K562 (cell line): ENCODE data around the gene NLGN4X. TPM values are rescaled to one million over a fixed set of nuclear protein-coding genes. Genes with fewer than 3 reads are reported as not detected.

Experiments
- ATAC-seq: fragments of 200-7000 bp; cut with Tn5 transposase; 3 replicates; pipeline ENCODE4 v1.9.1; 2020; ENCODE audit warnings: moderate library complexity
- BruUV-seq: library from RNA; stranded (reverse); fragments of 400-500 nt; replicated peaks from 2 replicates; lab custom pipeline; 2021; lab: Mats Ljungman, UMichigan
- CTCF ChIA-PET: fragments of 300-600 bp; formaldehyde crosslinking; extraction: SDS; loops from one replicate; lab custom pipeline; 2021; ENCODE audit warnings: low intra/inter-chr PET ratio; lab: Yijun Ruan, JAX
- POLR2A ChIA-PET: fragments of 300-600, 350-650 bp; sonication (Branson Sonifier 250); formaldehyde crosslinking; extraction: SDS; loops from one replicate; lab custom pipeline; 2021; ENCODE audit warnings: antibody characterized with exemption, inconsistent platforms; lab: Yijun Ruan, JAX
- DNase-seq, 4 experiments: peaks; one replicate each; pipeline versions ENCODE4 v3.0.0 to v3.0.0-alpha.2; 2011 to 2018; ENCODE audit warnings: low spot score in 3 of 4, mixed read lengths in 3 of 4; ENCODE audit errors: extremely low read depth in 1 of 4
- FAIRE-seq: peaks from 2 replicates; lab custom pipeline; 2011; peaks lifted over from hg19 to GRCh38; lab: Jason Lieb, UNC
- H2AFZ ChIP-seq: 2 replicates; pipeline ENCODE4 v1.6.0; 2011; ENCODE audit warnings: low read depth, low read length, control low read depth, inconsistent platforms
- H3K27ac ChIP-seq: fragments of 200-600 bp; 3 replicates; pipeline ENCODE4 v1.8.0; 2011; ENCODE audit warnings: low read depth, mild to moderate bottlenecking, control low read depth, inconsistent platforms, low read length, moderate library complexity, mixed read lengths; ENCODE audit errors: extremely low read depth
- H3K27me3 ChIP-seq, 2 experiments: fragments of 300-600 bp in 1 of 2; 2 replicates in 1 of 2; 3 replicates in 1 of 2; pipeline versions ENCODE4 v1.6.0 to v1.8.0; 2011; ENCODE audit warnings: inconsistent platforms in 2 of 2, low read length in 2 of 2, mild to moderate bottlenecking in 1 of 2, mixed read lengths in 1 of 2, moderate library complexity in 1 of 2; ENCODE audit not compliant: control insufficient read depth in 2 of 2, insufficient read depth in 2 of 2
- H3K36me3 ChIP-seq: fragments of 300-600 bp; 3 replicates; pipeline ENCODE4 v1.8.0; 2011; ENCODE audit warnings: mild to moderate bottlenecking, low read length, inconsistent platforms; ENCODE audit not compliant: control insufficient read depth, insufficient read depth
- H3K4me1 ChIP-seq, 2 experiments: fragments of 200-600 bp in 1 of 2; replicated peaks in 1 of 2; 2 replicates in 1 of 2; 3 replicates in 1 of 2; pipeline versions ENCODE4 v1.5.1 to v1.8.0; 2011; ENCODE audit warnings: inconsistent platforms in 2 of 2, low read length in 2 of 2, mild to moderate bottlenecking in 1 of 2, mixed read lengths in 1 of 2, moderate library complexity in 1 of 2; ENCODE audit not compliant: control insufficient read depth in 2 of 2, insufficient read depth in 2 of 2
- H3K4me2 ChIP-seq: 2 replicates; pipeline ENCODE4 v1.6.1; 2011; ENCODE audit warnings: low read length, control low read depth, inconsistent platforms, mixed read lengths; ENCODE audit not compliant: insufficient read depth
- H3K4me3 ChIP-seq: fragments of 200-600 bp; sonication (generic), shearing (Covaris generic); 2 replicates; pipeline ENCODE4 v1.5.1; 2016; ENCODE audit warnings: control low read depth, inconsistent platforms
- H3K79me2 ChIP-seq: fragments of 200-600 bp; 3 replicates; pipeline ENCODE4 v1.8.0; 2011; ENCODE audit warnings: low read length, inconsistent platforms; ENCODE audit not compliant: control insufficient read depth, insufficient read depth
- H3K9ac ChIP-seq, 2 experiments: 2 replicates each; pipeline versions ENCODE4 v1.6.0 to v1.6.1; 2011; ENCODE audit warnings: low read depth in 2 of 2, low read length in 2 of 2, control low read depth in 1 of 2, inconsistent platforms in 1 of 2, mild to moderate bottlenecking in 1 of 2, mixed read lengths in 1 of 2; ENCODE audit not compliant: insufficient read depth in 1 of 2
- H3K9me1 ChIP-seq: one replicate; pipeline ENCODE4 v1.6.0; 2011; ENCODE audit warnings: inconsistent platforms, mild to moderate bottlenecking, low read length, moderate library complexity; ENCODE audit not compliant: control insufficient read depth, insufficient read depth
- H3K9me3 ChIP-seq: replicated peaks from 2 replicates; pipeline ENCODE4 v1.5.1; 2011; ENCODE audit warnings: low read depth, low read length, inconsistent platforms; ENCODE audit not compliant: control insufficient read depth, insufficient read depth
- H4K20me1 ChIP-seq: replicated peaks from 2 replicates; pipeline ENCODE4 v1.6.1; 2011; ENCODE audit warnings: low read length, inconsistent platforms, mixed read lengths; ENCODE audit not compliant: control insufficient read depth, insufficient read depth
- BRCA1 ChIP-seq, 2 experiments: fragments of 450-650 bp in 1 of 2; sonication (generic) in 1 of 2; formaldehyde crosslinking in 1 of 2; IDR thresholded peaks; 2 replicates each; pipeline versions ENCODE4 v1.5.0 to v1.6.1; 2017 to 2020; ENCODE audit warnings: mild to moderate bottlenecking in 1 of 2, missing genetic modification reagents in 1 of 2
- DPF2 ChIP-seq: fragments of 450-650 bp; IDR thresholded peaks from 2 replicates; pipeline ENCODE4 v1.6.1; 2016
- E2F3 ChIP-seq: fragments of 250-450 bp; sonication (Bioruptor Pico); IDR thresholded peaks from 2 replicates; pipeline ENCODE4 v1.4.0; 2020; ENCODE audit warnings: mild to moderate bottlenecking
- FOXK1 ChIP-seq: sonication (generic); formaldehyde crosslinking; IDR thresholded peaks from 2 replicates; pipeline ENCODE4 v1.8.0; 2022; ENCODE audit warnings: missing genetic modification reagents, mild to moderate bottlenecking, borderline replicate concordance
- GTF2F1 ChIP-seq: IDR thresholded peaks from 2 replicates; pipeline ENCODE4 v1.6.1; 2011; ENCODE audit warnings: low read depth, low read length, improper control_type of control experiment
- MCM5 ChIP-seq: fragments of 450-650 bp; IDR thresholded peaks from 2 replicates; pipeline ENCODE4 v1.6.1; 2016; ENCODE audit warnings: low read depth
- PKNOX1 ChIP-seq: fragments of 450-650 bp; IDR thresholded peaks from 2 replicates; pipeline ENCODE4 v1.6.1; 2016
- ZBTB7A ChIP-seq: IDR thresholded peaks from 2 replicates; pipeline ENCODE4 v1.6.1; 2011; ENCODE audit warnings: low read depth, mild to moderate bottlenecking, low read length, moderate library complexity, borderline replicate concordance; ENCODE audit not compliant: control insufficient read depth
- ZNF699 ChIP-seq: fragments of 250-450 bp; sonication (Bioruptor Pico); IDR thresholded peaks from 2 replicates; pipeline ENCODE4 v1.8.0; 2021; ENCODE audit warnings: mild to moderate bottlenecking, moderate library complexity; ENCODE audit not compliant: insufficient replicate concordance
- WGBS: fragments of 100-300 bp; shearing (Covaris generic); methylation state at CpG from one replicate; pipeline ENCODE4 v1.1.6; 2016; ENCODE audit warnings: low coverage, mixed read lengths; ENCODE audit not compliant: insufficient coverage; ENCODE audit errors: missing lambda C conversion rate; 5-methylcytosine and 5-hydroxymethylcytosine counted together
- in situ Hi-C: fragments of 300-500 bp; cut with MboI; formaldehyde crosslinking; loops from 4 replicates; pipeline ENCODE4 v1.15.0; 2018; ENCODE audit warnings: inconsistent platforms, mixed read lengths
- intact Hi-C: fragments of 100-400 bp; cut with micrococcal nuclease; formaldehyde crosslinking; loops from 2 replicates; pipeline ENCODE4 v1.14.2; 2022
- polyA plus RNA-seq, 8 experiments: library from polyadenylated mRNA; depleted of rRNA in 4 of 8; stranded (reverse) in 5 of 8; unstranded in 3 of 8; fragments of >200 nt; fragmentation: Nextera tagmentation in 2 of 8; fragmentation: Illumina TruSeq in 1 of 8; extraction: Ambion mirVana in 2 of 8; extraction: Trizol in 1 of 8; gene quantifications; 2 replicates each; pipeline versions ENCODE4 v1.2.1 to v1.2.3, GENCODE V29; 2011 to 2014; ENCODE audit warnings: inconsistent platforms in 1 of 8, missing spikeins in 1 of 8
- total RNA-seq, 7 experiments: library from RNA; depleted of rRNA in 6 of 7; stranded (reverse); fragments of >200 nt in 6 of 7; fragmentation: Illumina TruSeq in 2 of 7; extraction: Trizol in 2 of 7; gene quantifications; 2 replicates each; pipeline versions ENCODE4 v1.2.1 to v1.2.3, GENCODE V29; 2011 to 2021; ENCODE audit warnings: low replicate concordance in 1 of 7
- TF ChIP-seq, protein P1 (sequence below): IDR thresholded peaks from 2 replicates; pipeline ENCODE4 v1.6.1; 2016; ENCODE audit warnings: missing genetic modification characterization, missing compliant biosample characterization

NLGN4X gene
- total and polyA plus RNA-seq, 9 of the 15 experiments (the other 6 are each of a cell fraction or from before 2014, with no cell fraction given) = 0.07 TPM; not detected in 8

- FAIRE-seq = no peak
- TF ChIP-seq ZNF699 (CRISPR knock-in tag) (no peak), FOXK1 (no peak), E2F3 (CRISPR knock-in tag) (no peak), MCM5 (no peak), PKNOX1 (no peak), ZBTB7A (no peak), DPF2 (no peak), BRCA1 (IDR thresholded peaks at IDR 0.05) (no peak), BRCA1 (CRISPR knock-in tag; IDR thresholded peaks at IDR 0.05) (no peak), GTF2F1 (no peak)
- TF ChIP-seq, protein P1, sequence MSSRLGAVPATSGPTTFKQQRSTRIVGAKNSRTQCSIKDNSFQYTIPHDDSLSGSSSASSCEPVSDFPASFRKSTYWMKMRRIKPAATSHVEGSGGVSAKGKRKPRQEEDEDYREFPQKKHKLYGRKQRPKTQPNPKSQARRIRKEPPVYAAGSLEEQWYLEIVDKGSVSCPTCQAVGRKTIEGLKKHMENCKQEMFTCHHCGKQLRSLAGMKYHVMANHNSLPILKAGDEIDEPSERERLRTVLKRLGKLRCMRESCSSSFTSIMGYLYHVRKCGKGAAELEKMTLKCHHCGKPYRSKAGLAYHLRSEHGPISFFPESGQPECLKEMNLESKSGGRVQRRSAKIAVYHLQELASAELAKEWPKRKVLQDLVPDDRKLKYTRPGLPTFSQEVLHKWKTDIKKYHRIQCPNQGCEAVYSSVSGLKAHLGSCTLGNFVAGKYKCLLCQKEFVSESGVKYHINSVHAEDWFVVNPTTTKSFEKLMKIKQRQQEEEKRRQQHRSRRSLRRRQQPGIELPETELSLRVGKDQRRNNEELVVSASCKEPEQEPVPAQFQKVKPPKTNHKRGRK (tag) = no peak
Observed at GRCh38 chrX:6029014-6029413, 199.7 kb downstream of the NLGN4X start.

More at GRCh38 chrX:6029014-6029413, 199.7 kb downstream of the NLGN4X start:
- H3K27me3 ChIP-seq = no peaks in the 10 kb centered on the region
- no peak overlapping the region for H3K9ac ChIP-seq
- no peak overlapping the region for H3K4me3 ChIP-seq
- POLR2A ChIA-PET = no interaction called here
- DNase-seq (no peak), ATAC-seq (no peak)
- CTCF ChIA-PET = no interaction called here
- no peak overlapping the region for H2AFZ ChIP-seq
- no peak overlapping the region for H3K27ac ChIP-seq
- no peaks in the 10 kb centered on the region for H3K79me2 ChIP-seq
- no TSS peak for BruUV-seq
- H3K4me1 ChIP-seq = no peaks in the 10 kb centered on the region
- H3K36me3 ChIP-seq = no peaks in the 10 kb centered on the region
- WGBS = 1% methylated on average over 11 of the region's 11 CpGs
- H3K4me2 ChIP-seq = no peak overlapping the region
- in situ Hi-C loops = no loop called here
- no peaks in the 10 kb centered on the region for H4K20me1 ChIP-seq
- H3K9me3 ChIP-seq = no peaks in the 10 kb centered on the region
- intact Hi-C loops = no loop called here
- H3K9me1 ChIP-seq = no peaks in the 10 kb centered on the region
